Smooth muscle cell (in vitro differentiated cells): Measurements from ENCODE around the gene ABHD15. TPM values are rescaled to one million over a fixed set of nuclear protein-coding genes. Genes with fewer than 3 reads are reported as not detected.

Source experiments
- DNase-seq: peaks from one replicate; lab custom pipeline; 2025; ENCODE audit not compliant: unreplicated experiment; lab: John Stamatoyannopoulos, UW
- H2AFZ ChIP-seq: fragments of 200-600 bp; sonication (generic); 2 replicates; pipeline ENCODE4 v1.6.0; 2016; ENCODE audit warnings: antibody characterized with exemption, low read depth, mild to moderate bottlenecking
- H3F3A ChIP-seq: fragments of 200-600 bp; sonication (generic); 2 replicates; pipeline ENCODE4 v1.6.0; 2017; ENCODE audit warnings: antibody characterized with exemption, low read depth
- H3K27ac ChIP-seq: fragments of 200-600 bp; sonication (generic); 2 replicates; pipeline ENCODE4 v1.5.1; 2016; ENCODE audit warnings: low read depth, mild to moderate bottlenecking
- H3K27me3 ChIP-seq: fragments of 200-600 bp; sonication (generic); 2 replicates; pipeline ENCODE4 v1.6.1; 2016; ENCODE audit warnings: low read depth, mild to moderate bottlenecking
- H3K36me3 ChIP-seq: fragments of 200-600 bp; sonication (generic); 2 replicates; pipeline ENCODE4 v1.5.1; 2016; ENCODE audit warnings: low read depth
- H3K4me1 ChIP-seq: fragments of 200-600 bp; sonication (generic); 2 replicates; pipeline ENCODE4 v1.5.1; 2016; ENCODE audit warnings: low read depth
- H3K4me2 ChIP-seq: fragments of 200-600 bp; sonication (generic); 2 replicates; pipeline ENCODE4 v1.6.0; 2016; ENCODE audit warnings: mild to moderate bottlenecking
- H3K4me3 ChIP-seq: fragments of 200-600 bp; sonication (generic); 2 replicates; pipeline ENCODE4 v1.5.1; 2016; ENCODE audit warnings: mild to moderate bottlenecking
- H3K79me2 ChIP-seq: fragments of 200-600 bp; sonication (generic); 2 replicates; pipeline ENCODE4 v1.6.0; 2016; ENCODE audit warnings: low read depth, mild to moderate bottlenecking
- H3K9ac ChIP-seq: fragments of 200-600 bp; sonication (generic); 2 replicates; pipeline ENCODE4 v1.6.0; 2016; ENCODE audit warnings: low read depth
- H3K9me3 ChIP-seq: fragments of 200-600 bp; sonication (generic); replicated peaks from 2 replicates; pipeline ENCODE4 v1.5.1; 2016; ENCODE audit warnings: low read depth
- H4K20me1 ChIP-seq: fragments of 200-600 bp; sonication (generic); 2 replicates; pipeline ENCODE4 v1.6.0; 2016; ENCODE audit warnings: low read depth
- CTCF ChIP-seq: fragments of 200-600 bp; sonication (generic); IDR thresholded peaks from 2 replicates; pipeline ENCODE4 v1.5.1; 2017; ENCODE audit warnings: borderline replicate concordance, mild to moderate bottlenecking, antibody characterized with exemption; ENCODE audit not compliant: insufficient read depth, poor library complexity, severe bottlenecking
- WGBS: methylation state at CpG from one replicate; pipeline ENCODE4 v1.1.7; 2016; ENCODE audit warnings: low lambda C conversion rate; 5-methylcytosine and 5-hydroxymethylcytosine counted together
- polyA plus RNA-seq: library from polyadenylated mRNA; unstranded; fragments of >200 nt; fragmentation: Nextera tagmentation; extraction: Ambion mirVana; gene quantifications from 2 replicates; pipeline ENCODE4 v1.2.1, GENCODE V29; 2016
- total RNA-seq: library from RNA; depleted of rRNA; stranded (reverse); fragments of >200 nt; gene quantifications from 2 replicates; pipeline ENCODE4 v1.2.3, GENCODE V29; 2014

Gene ABHD15
- total and polyA plus RNA-seq, 2 experiments from 2014 or later: 5.0 to 7.4 TPM

- H3K36me3 ChIP-seq: no peaks in the 10 kb centered on the region
- peaks cover 20% of the 10 kb centered on the region for H3K4me1 ChIP-seq
- no peak overlapping the region for H3K27ac ChIP-seq
- H3K4me2 ChIP-seq: no peak overlapping the region
- no peak overlapping the region for H3K4me3 ChIP-seq
- H3K79me2 ChIP-seq: no peaks in the 10 kb centered on the region
- no peak overlapping the region for H2AFZ ChIP-seq
- H3F3A ChIP-seq: no peaks in the 10 kb centered on the region
- no peak overlapping the region for H3K9ac ChIP-seq
- no peaks in the 10 kb centered on the region for H3K9me3 ChIP-seq
- H4K20me1 ChIP-seq: peaks cover 35% of the 10 kb centered on the region
- no peaks in the 10 kb centered on the region for H3K27me3 ChIP-seq
- no peak for TF ChIP-seq CTCF
- no peak for DNase-seq
- WGBS: 65% methylated on average over 13 of the region's 13 CpGs
Observed at GRCh38 chr17:29597361-29598172, 30.7 kb upstream of the ABHD15 start.

DNA sequence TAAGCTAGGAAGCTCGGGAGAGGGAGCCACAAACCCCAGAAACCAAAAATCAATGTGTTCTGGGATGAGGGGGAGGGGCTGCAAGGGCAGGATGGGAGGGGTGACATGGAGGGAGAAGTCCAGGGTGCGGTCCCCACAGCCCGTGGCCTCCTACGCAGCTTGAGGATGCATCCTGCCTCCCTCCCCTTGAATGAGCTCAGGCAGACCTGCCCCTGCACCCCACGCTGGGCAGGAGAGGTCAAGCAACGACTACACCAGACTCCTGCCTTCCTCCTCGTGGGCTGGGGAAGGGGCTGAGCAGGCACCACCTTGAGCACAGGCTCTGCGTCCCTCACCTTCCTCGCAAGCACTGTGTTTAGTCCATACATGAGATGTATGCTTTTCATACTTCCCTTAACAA lies 30.0 kb upstream of the ABHD15 start:
- Histone ChIP-seq H3K79me2 (no peaks in the 10 kb centered on the region), H3K9ac (no peak overlapping the region), H3K27ac (no peak overlapping the region), H3K27me3 (no peaks in the 10 kb centered on the region), H3K4me2 (no peak overlapping the region), H3F3A (no peaks in the 10 kb centered on the region), H3K9me3 (no peaks in the 10 kb centered on the region), H4K20me1 (peaks cover 35% of the 10 kb centered on the region), H2AFZ (no peak overlapping the region), H3K4me1 (peaks cover 27% of the 10 kb centered on the region), H3K4me3 (no peak overlapping the region), H3K36me3 (no peaks in the 10 kb centered on the region)
- 80% methylated on average over 8 of the region's 9 CpGs for WGBS
- no peak for DNase-seq
- TF ChIP-seq CTCF: no peak

- WGBS: 94% methylated on average over 12 of the region's 12 CpGs
- Histone ChIP-seq H3F3A (no peaks in the 10 kb centered on the region), H3K4me3 (no peak overlapping the region)
Observed at GRCh38 chr17:29595943-29596774, 29.3 kb upstream of the ABHD15 start.

More at GRCh38 chr17:29595943-29596774, 29.3 kb upstream of the ABHD15 start:
- H3K4me2 ChIP-seq: no peak overlapping the region
- no peak overlapping the region for H3K27ac ChIP-seq
- H4K20me1 ChIP-seq: peaks cover 35% of the 10 kb centered on the region
- H3K9ac ChIP-seq: no peak overlapping the region
- DNase-seq: no peak
- H3K79me2 ChIP-seq: no peaks in the 10 kb centered on the region
- H2AFZ ChIP-seq: no peak overlapping the region
- H3K27me3 ChIP-seq: no peaks in the 10 kb centered on the region
- no peak for TF ChIP-seq CTCF
- peaks cover 28% of the 10 kb centered on the region for H3K4me1 ChIP-seq
- no peaks in the 10 kb centered on the region for H3K9me3 ChIP-seq
- H3K36me3 ChIP-seq: no peaks in the 10 kb centered on the region
